Natural killer cell (primary cell): ENCODE results near the gene CPAMD8. TPM values are rescaled to one million over a fixed set of nuclear protein-coding genes. Genes with fewer than 3 reads are reported as not detected.

Source experiments
- ATAC-seq, 3 donors: fragments of 150-1000 bp in 2 of 3; fragments of 200-7000 bp in 1 of 3; cut with Tn5 transposase; 1 replicate in 1 of 3; 2 replicates in 2 of 3; pipeline ENCODE4 v1.10.0; 2021; ENCODE audit warnings: mild to moderate bottlenecking in 2 of 3, moderate library complexity in 2 of 3
- DNase-seq, 2 donors: peaks; one replicate each; pipeline versions ENCODE4 v3.0.0 to v3.0.0-alpha.2; 2013 to 2021; ENCODE audit warnings: mixed read lengths in 1 of 2
- H3K27ac ChIP-seq: one replicate; pipeline ENCODE4 v1.5.1; 2013; ENCODE audit warnings: mild to moderate bottlenecking, low read length
- H3K27me3 ChIP-seq: one replicate; pipeline ENCODE4 v1.6.1; 2013; ENCODE audit warnings: low read length; ENCODE audit not compliant: control insufficient read depth, insufficient read depth
- H3K36me3 ChIP-seq: one replicate; pipeline ENCODE4 v1.6.1; 2013; ENCODE audit warnings: low read length; ENCODE audit not compliant: control insufficient read depth, insufficient read depth
- H3K4me1 ChIP-seq: one replicate; pipeline ENCODE4 v1.6.1; 2013; ENCODE audit warnings: low read length; ENCODE audit not compliant: control insufficient read depth, insufficient read depth
- H3K4me3 ChIP-seq: one replicate; pipeline ENCODE4 v1.5.1; 2013; ENCODE audit warnings: low read length
- H3K9me3 ChIP-seq: one replicate; pipeline ENCODE4 v1.6.1; 2013; ENCODE audit warnings: low read length; ENCODE audit not compliant: control insufficient read depth, insufficient read depth
- H3K27ac Mint-ChIP-seq, 2 donors: one replicate each; pipeline ENCODE4 v1.8.0; 2022; ENCODE audit warnings: mild to moderate bottlenecking in 2 of 2, mixed read lengths in 2 of 2, moderate library complexity in 1 of 2
- H3K27me3 Mint-ChIP-seq, 2 donors: one replicate each; pipeline ENCODE4 v1.8.0; 2022; ENCODE audit warnings: low read depth in 2 of 2, mixed read lengths in 2 of 2
- H3K36me3 Mint-ChIP-seq: one replicate; pipeline ENCODE4 v1.8.0; 2022; ENCODE audit warnings: mixed read lengths
- H3K4me1 Mint-ChIP-seq, 2 donors: one replicate each; pipeline ENCODE4 v1.8.0; 2022; ENCODE audit warnings: mixed read lengths in 2 of 2
- H3K4me3 Mint-ChIP-seq: one replicate; pipeline ENCODE4 v1.8.0; 2022; ENCODE audit warnings: mild to moderate bottlenecking, moderate library complexity, mixed read lengths
- H3K9me3 Mint-ChIP-seq, 2 donors: one replicate each; pipeline ENCODE4 v1.8.0; 2022; ENCODE audit warnings: mixed read lengths in 2 of 2
- CTCF ChIP-seq: fragments of 200-600 bp; IDR thresholded peaks from one replicate; pipeline ENCODE4 v1.8.0; 2022; ENCODE audit warnings: antibody characterized with exemption
- WGBS: methylation state at CpG from one replicate; pipeline ENCODE4 v1.1.7; 2013; ENCODE audit warnings: missing lambda C conversion rate; ENCODE audit not compliant: insufficient coverage; 5-methylcytosine and 5-hydroxymethylcytosine counted together
- intact Hi-C: fragments of 100-400 bp; cut with micrococcal nuclease; formaldehyde crosslinking; loops from one replicate; pipeline ENCODE4 v1.14.2; 2022
- total RNA-seq, 4 donors: library from RNA; stranded (reverse); fragments of 120-200 nt in 1 of 4; gene quantifications; one replicate each; pipeline versions ENCODE4 v1.2.3 to v1.2.4, GENCODE V29; 2013 to 2022

Gene CPAMD8
- total RNA-seq, 3 donors from 2014 or later (not counting 1 experiment from before 2014, with no cell fraction given): 3.6 to 4.9 (median 4.7) TPM

GRCh38 chr19:16849168-16849567 lies 177.4 kb downstream of the CPAMD8 start:
- H3K27me3 ChIP-seq: no peaks in the 10 kb centered on the region
- no peak overlapping the region for H3K4me3 ChIP-seq
- Mint-ChIP-seq H3K27ac (no peak overlapping the region), H3K27me3 (no peaks in the 10 kb centered on the region), H3K9me3 (no peaks in the 10 kb centered on the region), H3K4me3 (no peak overlapping the region), H3K4me1 (no peaks in the 10 kb centered on the region), H3K36me3 (no peaks in the 10 kb centered on the region)
- intact Hi-C loops: no loop called here
- H3K36me3 ChIP-seq: peaks cover 74% of the 10 kb centered on the region
- 100% methylated on average over 1 of the region's 1 CpG for WGBS
- no peak overlapping the region for H3K27ac ChIP-seq
- ATAC-seq (no peak), DNase-seq (no peak)
- no peaks in the 10 kb centered on the region for H3K4me1 ChIP-seq
- no peak for TF ChIP-seq CTCF
- no peaks in the 10 kb centered on the region for H3K9me3 ChIP-seq

DNA sequence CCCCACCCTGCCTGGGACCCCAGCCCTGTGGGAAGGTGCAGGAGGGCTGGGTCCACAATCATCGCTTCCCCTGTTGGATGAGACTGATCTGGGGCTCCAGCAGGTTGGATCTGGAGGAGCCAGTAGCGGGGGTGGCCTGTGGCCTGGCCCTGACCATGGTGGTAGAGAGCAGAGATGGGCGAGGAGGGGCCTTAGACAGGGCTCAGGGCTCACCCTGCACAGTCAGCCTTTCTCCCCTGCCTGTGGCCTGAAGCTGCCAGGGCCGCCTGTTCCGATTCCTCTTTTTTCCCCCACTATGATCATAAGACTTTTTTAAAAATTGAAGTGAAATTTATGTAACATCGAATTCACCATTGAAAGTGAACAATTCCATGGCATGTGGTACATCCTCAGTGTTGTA lies 179.2 kb downstream of the CPAMD8 start:
- Mint-ChIP-seq H3K4me1 (no peaks in the 10 kb centered on the region), H3K27ac (no peak overlapping the region), H3K27me3 (no peaks in the 10 kb centered on the region), H3K9me3 (no peaks in the 10 kb centered on the region), H3K4me3 (no peak overlapping the region), H3K36me3 (no peaks in the 10 kb centered on the region)
- Histone ChIP-seq H3K4me3 (no peak overlapping the region), H3K27ac (no peak overlapping the region), H3K27me3 (no peaks in the 10 kb centered on the region), H3K9me3 (no peaks in the 10 kb centered on the region), H3K36me3 (peaks cover 75% of the 10 kb centered on the region), H3K4me1 (no peaks in the 10 kb centered on the region)
- DNase-seq (no peak), ATAC-seq (no peak)
- intact Hi-C loops: no loop called here
- 91% methylated on average over 6 of the region's 6 CpGs for WGBS
- no peak for TF ChIP-seq CTCF

- no peak overlapping the region for H3K27ac ChIP-seq
- H3K4me1 Mint-ChIP-seq: no peaks in the 10 kb centered on the region
- no peak overlapping the region for H3K27ac Mint-ChIP-seq
- H3K9me3 ChIP-seq: no peaks in the 10 kb centered on the region
- H3K9me3 Mint-ChIP-seq: no peaks in the 10 kb centered on the region
- peaks cover 74% of the 10 kb centered on the region for H3K36me3 ChIP-seq
- no peak for ATAC-seq
- no peaks in the 10 kb centered on the region for H3K4me1 ChIP-seq
- no peaks in the 10 kb centered on the region for H3K36me3 Mint-ChIP-seq
- no peak for TF ChIP-seq CTCF
- no peak overlapping the region for H3K4me3 Mint-ChIP-seq
- 97% methylated on average over 16 of the region's 16 CpGs for WGBS
- no peak for DNase-seq
- no peaks in the 10 kb centered on the region for H3K27me3 Mint-ChIP-seq
- intact Hi-C loops: no loop called here
- no peaks in the 10 kb centered on the region for H3K27me3 ChIP-seq
- no peak overlapping the region for H3K4me3 ChIP-seq
These were observed 179.7 kb downstream of the CPAMD8 start for GRCh38 chr19:16846901-16847300.

Other genes with a start within 250 kb of the CPAMD8 start
- 10 to 100 TPM; 58.4 to 70.1 (median 60.2) TPM for gene SIN3B, start 197.4 kb downstream of the CPAMD8 start, total RNA-seq
- under 1 TPM; 0.24 to 0.39 (median 0.28) TPM for gene F2RL3, start 137.8 kb downstream of the CPAMD8 start, total RNA-seq
- 10 to 100 TPM; 10.3 to 13.5 (median 10.4) TPM for gene HAUS8, start 48.6 kb upstream of the CPAMD8 start, total RNA-seq
- 100 to 1,000 TPM; 321 to 378 (median 365) TPM for gene MYO9B, start 49.0 kb upstream of the CPAMD8 start, total RNA-seq
- gene USE1, start 188.5 kb upstream of the CPAMD8 start, total RNA-seq: 10 to 100 TPM; 16.4 to 21.1 (median 20.9) TPM
- gene OCEL1, start 199.4 kb upstream of the CPAMD8 start, total RNA-seq: 10 to 100 TPM; 28.1 to 39.1 (median 37.0) TPM
- gene NR2F6, start 219.1 kb upstream of the CPAMD8 start, total RNA-seq: 1 to 10 TPM; 1.3 to 4.2 (median 1.8) TPM
- gene USHBP1, start 237.9 kb upstream of the CPAMD8 start, total RNA-seq: not detected
- gene BABAM1, start 240.6 kb upstream of the CPAMD8 start, total RNA-seq: 100 to 1,000 TPM; 106 to 127 (median 106) TPM